Neural crest cell (in vitro differentiated cells): ENCODE results near the gene HMGCS2. TPM values are rescaled to one million over a fixed set of nuclear protein-coding genes. Genes with fewer than 3 reads are reported as not detected.
A peak's percentile ranks its signal among the peaks of the same experiment; 100 is the strongest.

Experiments used
- DNase-seq: peaks from one replicate; pipeline ENCODE4 v3.0.0; 2021; ENCODE audit warnings: low read depth, mixed read lengths, low spot score
- H3K27ac Mint-ChIP-seq: one replicate; pipeline ENCODE4 v1.8.0; 2021; ENCODE audit warnings: mild to moderate bottlenecking, mixed read lengths; ENCODE audit not compliant: unreplicated experiment
- H3K27me3 Mint-ChIP-seq: 2 replicates; pipeline ENCODE4 v1.8.0; 2021; ENCODE audit warnings: low read depth, mild to moderate bottlenecking, mixed read lengths
- H3K36me3 Mint-ChIP-seq: 2 replicates; pipeline ENCODE4 v1.8.0; 2021; ENCODE audit warnings: low read depth, mild to moderate bottlenecking, mixed read lengths
- H3K4me1 Mint-ChIP-seq: 2 replicates; pipeline ENCODE4 v1.8.0; 2021; ENCODE audit warnings: mixed read lengths
- H3K4me3 Mint-ChIP-seq: one replicate; pipeline ENCODE4 v1.8.0; 2021; ENCODE audit warnings: mild to moderate bottlenecking, mixed read lengths
- H3K9me3 Mint-ChIP-seq: 2 replicates; pipeline ENCODE4 v1.8.0; 2021; ENCODE audit warnings: mixed read lengths
- CTCF ChIP-seq: fragments of 200-600 bp; sonication (generic); conservative IDR thresholded peaks from 2 replicates; pipeline ENCODE4 v1.5.0; 2021; ENCODE audit warnings: antibody characterized with exemption, mild to moderate bottlenecking
- total RNA-seq: library from RNA; stranded (reverse); gene quantifications from 2 replicates; pipeline ENCODE4 v1.2.1, GENCODE V29; 2021

The HMGCS2 gene
- total RNA-seq, 1 donor from 2014 or later, result not detected

GRCh38 chr1:119795261-119796200 lies 26.8 kb upstream of the HMGCS2 start:
- Mint-ChIP-seq H3K36me3 (no peaks in the 10 kb centered on the region), H3K4me1 (peaks cover 11% of the 10 kb centered on the region), H3K27me3 (no peaks in the 10 kb centered on the region), H3K4me3 (no peak overlapping the region), H3K9me3 (no peaks in the 10 kb centered on the region), H3K27ac (peak overlapping the region; percentile 60)
- no peak for TF ChIP-seq CTCF
- no peak for DNase-seq

GRCh38 chr1:119794876-119795240 lies 26.2 kb upstream of the HMGCS2 start:
- Mint-ChIP-seq H3K27ac (peak overlapping the region; percentile 60), H3K4me1 (peaks cover 15% of the 10 kb centered on the region), H3K36me3 (no peaks in the 10 kb centered on the region), H3K4me3 (no peak overlapping the region), H3K9me3 (no peaks in the 10 kb centered on the region), H3K27me3 (no peaks in the 10 kb centered on the region)
- no peak for TF ChIP-seq CTCF
- DNase-seq, result no peak

DNA sequence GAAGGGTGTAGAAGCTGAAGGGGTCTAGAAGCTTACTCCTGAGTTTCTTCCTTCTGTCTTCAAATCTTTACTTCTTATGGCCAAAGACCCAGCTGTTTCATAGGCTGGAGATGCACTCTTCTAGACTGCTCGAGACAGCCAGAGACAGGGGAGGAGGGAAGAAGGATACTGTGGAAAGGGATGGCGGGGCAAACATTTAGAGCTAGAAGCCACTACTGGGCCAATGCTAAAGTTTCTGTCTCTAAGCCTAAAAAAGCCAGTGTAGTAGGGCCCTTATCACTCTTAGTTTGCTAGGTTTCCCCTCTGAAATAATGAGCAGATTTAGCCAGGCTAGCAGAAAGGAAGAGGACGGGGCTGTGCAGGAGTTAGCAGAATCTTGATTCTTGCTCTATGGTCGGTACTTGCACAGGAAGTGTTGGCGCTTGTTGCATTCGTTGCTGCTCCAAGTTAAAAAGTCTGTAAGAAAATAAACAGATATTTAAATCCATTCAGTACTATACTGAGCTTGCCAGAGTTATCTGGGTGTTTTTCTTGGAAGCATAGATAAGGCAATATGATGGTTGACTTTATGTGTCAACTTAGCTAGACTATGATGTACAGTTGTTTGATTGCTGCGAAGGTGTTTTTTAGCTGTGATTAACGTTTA lies 25.6 kb upstream of the HMGCS2 start:
- H3K27me3 Mint-ChIP-seq, result no peaks in the 10 kb centered on the region
- H3K27ac Mint-ChIP-seq, result no peak overlapping the region
- no peaks in the 10 kb centered on the region for H3K9me3 Mint-ChIP-seq
- H3K4me1 Mint-ChIP-seq, result peaks cover 15% of the 10 kb centered on the region
- H3K4me3 Mint-ChIP-seq, result no peak overlapping the region
- H3K36me3 Mint-ChIP-seq, result no peaks in the 10 kb centered on the region
- no peak for DNase-seq
- no peak for TF ChIP-seq CTCF

GRCh38 chr1:119791377-119791776 lies 22.7 kb upstream of the HMGCS2 start:
- Mint-ChIP-seq H3K4me1 (peaks cover 11% of the 10 kb centered on the region), H3K27me3 (no peaks in the 10 kb centered on the region), H3K27ac (no peak overlapping the region), H3K36me3 (no peaks in the 10 kb centered on the region), H3K9me3 (no peaks in the 10 kb centered on the region), H3K4me3 (no peak overlapping the region)
- DNase-seq, result no peak
- no peak for TF ChIP-seq CTCF

DNA sequence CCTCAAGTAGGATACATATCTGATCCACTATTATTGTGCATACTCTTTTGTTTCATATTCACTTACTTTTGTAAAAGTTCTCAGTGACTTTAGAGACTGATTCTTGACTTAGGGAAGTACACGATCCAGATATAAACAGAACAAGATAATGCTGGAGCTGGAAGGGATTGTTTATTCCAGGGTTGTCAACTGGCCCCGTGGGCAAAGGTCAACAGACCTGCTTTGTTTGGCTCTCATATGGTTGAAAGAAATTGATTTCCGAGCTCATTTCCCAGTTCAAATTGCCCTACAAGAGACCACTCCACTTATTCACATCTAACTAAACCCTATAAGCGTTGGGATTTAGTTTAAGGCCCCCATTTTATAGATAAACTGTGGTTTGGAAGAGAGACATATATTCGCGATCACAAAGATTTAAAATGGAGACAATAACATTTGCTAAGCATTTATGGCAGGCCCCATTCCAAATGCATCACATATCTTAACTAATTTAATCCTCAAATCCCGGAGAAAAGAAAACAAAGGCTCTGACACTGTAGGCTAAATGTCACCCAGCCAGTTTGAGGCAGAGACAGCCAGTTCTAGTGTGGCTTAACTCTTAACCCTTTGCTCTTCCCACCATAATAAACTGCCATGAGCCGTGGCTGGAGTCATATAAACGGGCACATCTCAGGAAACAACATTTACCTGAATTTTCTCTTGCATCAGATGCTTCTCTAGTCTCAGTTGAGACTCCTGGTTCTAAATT lies 21.9 kb upstream of the HMGCS2 start:
- H3K9me3 Mint-ChIP-seq, result no peaks in the 10 kb centered on the region
- TF ChIP-seq CTCF, result no peak
- H3K27ac Mint-ChIP-seq, result peak overlapping the region; percentile 8
- no peaks in the 10 kb centered on the region for H3K27me3 Mint-ChIP-seq
- H3K36me3 Mint-ChIP-seq, result no peaks in the 10 kb centered on the region
- no peak overlapping the region for H3K4me3 Mint-ChIP-seq
- DNase-seq, result no peak
- H3K4me1 Mint-ChIP-seq, result peaks cover 11% of the 10 kb centered on the region
